Cardiac fibroblast (primary cell): ENCODE measurements around the gene FOXC1.

ENCODE experiments used
- DNase-seq, 2 donors: peaks; one replicate each; pipeline versions ENCODE4 v3.0.0 to v3.0.0-alpha.2; 2010; ENCODE audit warnings: low read depth in 2 of 2
- H3K4me3 ChIP-seq, 2 donors: replicated peaks in 1 of 2; 1 replicate in 1 of 2; 2 replicates in 1 of 2; pipeline ENCODE4 v1.5.1; 2011; ENCODE audit warnings: low read depth in 2 of 2, low read length in 2 of 2, mild to moderate bottlenecking in 2 of 2, moderate library complexity in 1 of 2
- TF ChIP-seq, protein P1 (sequence below): IDR thresholded peaks from one replicate; pipeline ENCODE4 v1.5.1; 2011; ENCODE audit warnings: low read depth, mild to moderate bottlenecking, low read length, inconsistent platforms

Gene FOXC1

DNA sequence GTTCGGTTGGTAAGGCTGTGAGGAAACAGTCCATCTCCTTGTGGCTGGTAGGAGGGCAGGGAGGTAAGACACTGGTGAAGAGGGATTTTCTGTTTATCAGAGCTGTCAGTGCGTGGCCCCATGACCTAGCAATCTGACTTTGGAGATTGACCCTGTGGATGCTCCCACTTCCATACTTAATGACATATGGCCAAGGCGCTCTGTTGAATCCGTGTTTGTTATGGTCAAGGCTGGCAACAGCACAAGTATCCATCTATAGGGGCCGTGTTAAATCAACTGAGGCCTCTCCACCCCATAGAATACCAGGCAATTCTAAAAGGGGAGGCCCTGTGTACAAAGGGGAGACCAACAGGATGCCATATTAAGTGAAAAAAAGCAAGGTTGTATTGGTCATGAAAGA lies 25.6 kb upstream of the FOXC1 start:
- TF ChIP-seq, protein P1, sequence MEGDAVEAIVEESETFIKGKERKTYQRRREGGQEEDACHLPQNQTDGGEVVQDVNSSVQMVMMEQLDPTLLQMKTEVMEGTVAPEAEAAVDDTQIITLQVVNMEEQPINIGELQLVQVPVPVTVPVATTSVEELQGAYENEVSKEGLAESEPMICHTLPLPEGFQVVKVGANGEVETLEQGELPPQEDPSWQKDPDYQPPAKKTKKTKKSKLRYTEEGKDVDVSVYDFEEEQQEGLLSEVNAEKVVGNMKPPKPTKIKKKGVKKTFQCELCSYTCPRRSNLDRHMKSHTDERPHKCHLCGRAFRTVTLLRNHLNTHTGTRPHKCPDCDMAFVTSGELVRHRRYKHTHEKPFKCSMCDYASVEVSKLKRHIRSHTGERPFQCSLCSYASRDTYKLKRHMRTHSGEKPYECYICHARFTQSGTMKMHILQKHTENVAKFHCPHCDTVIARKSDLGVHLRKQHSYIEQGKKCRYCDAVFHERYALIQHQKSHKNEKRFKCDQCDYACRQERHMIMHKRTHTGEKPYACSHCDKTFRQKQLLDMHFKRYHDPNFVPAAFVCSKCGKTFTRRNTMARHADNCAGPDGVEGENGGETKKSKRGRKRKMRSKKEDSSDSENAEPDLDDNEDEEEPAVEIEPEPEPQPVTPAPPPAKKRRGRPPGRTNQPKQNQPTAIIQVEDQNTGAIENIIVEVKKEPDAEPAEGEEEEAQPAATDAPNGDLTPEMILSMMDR: no peak
- DNase-seq: no peak
- no peak overlapping the region for H3K4me3 ChIP-seq

DNA sequence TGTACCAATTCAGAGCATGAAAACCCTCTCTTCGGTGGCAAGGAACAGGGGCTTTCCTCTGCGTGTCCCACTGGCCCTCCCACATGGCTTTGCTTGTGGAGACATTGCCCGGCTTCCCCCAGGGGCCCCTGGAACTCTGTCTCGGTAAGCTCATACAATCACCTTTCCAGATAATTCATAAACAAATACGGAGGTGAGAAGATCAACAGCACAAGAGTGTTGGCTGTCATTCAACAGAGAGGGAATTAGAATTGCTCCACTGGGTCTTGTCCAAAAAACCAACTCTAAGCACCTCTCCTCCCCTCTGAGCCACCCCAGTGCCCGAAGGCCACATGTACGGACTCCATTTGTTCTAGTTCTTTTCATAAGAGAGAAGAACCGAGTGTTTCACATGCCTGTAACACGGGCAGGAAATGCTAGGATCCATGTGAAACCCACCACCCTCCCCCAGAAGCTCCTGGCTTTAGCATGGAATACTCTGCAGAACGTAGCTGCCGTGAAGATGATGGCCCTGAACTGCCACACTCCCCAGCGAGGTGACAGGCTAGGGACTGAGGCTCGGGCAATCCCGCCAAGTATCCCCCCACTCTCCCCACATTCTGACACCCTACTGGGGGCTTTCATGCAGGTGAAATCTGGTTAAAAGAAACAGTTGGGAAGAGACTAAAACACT lies 24.6 kb upstream of the FOXC1 start:
- no peak for DNase-seq
- TF ChIP-seq, protein P1: no peak
- H3K4me3 ChIP-seq: no peak overlapping the region

- TF ChIP-seq, protein P1: no peak
- H3K4me3 ChIP-seq: no peak overlapping the region
Observed at GRCh38 chr6:1585669-1586049, 24.1 kb upstream of the FOXC1 start.

GRCh38 chr6:1586256-1586655 lies 23.5 kb upstream of the FOXC1 start:
- TF ChIP-seq, protein P1: no peak
- H3K4me3 ChIP-seq: no peak overlapping the region
- DNase-seq: no peak

More at GRCh38 chr6:1585669-1586049, 24.1 kb upstream of the FOXC1 start:
- no peak for DNase-seq

DNA sequence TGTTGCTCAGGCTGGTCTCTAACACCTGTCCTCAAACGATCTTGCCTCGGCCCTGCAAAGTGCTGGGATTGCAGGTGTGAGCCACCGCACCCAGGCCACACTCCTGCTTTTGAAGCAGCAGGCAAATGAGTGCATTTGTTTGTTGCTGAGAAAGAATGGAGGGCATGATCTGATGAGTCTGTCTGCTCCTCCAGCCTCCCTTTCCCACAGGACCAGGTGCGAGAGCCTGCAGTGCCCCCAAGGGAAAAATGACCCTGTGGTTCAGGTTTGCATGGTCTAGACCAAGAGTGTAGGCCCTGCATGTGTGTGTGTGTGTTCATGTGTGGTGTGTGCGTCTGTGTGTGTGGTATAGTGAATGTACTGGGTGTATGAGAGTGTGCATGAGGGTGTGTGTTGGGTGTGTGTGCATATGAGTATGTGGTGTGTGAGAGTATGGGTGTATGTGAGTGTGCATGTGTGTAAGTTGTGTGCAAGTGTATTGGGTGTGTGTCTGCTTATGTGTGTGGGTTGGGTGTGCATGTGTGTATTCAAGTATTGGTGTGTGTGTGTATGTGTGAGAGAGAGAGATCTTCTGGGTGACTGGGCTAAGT lies 22.8 kb upstream of the FOXC1 start:
- no peak overlapping the region for H3K4me3 ChIP-seq
- TF ChIP-seq, protein P1: no peak
- no peak for DNase-seq

GRCh38 chr6:1587546-1587945 lies 22.2 kb upstream of the FOXC1 start:
- DNase-seq: no peak
- no peak overlapping the region for H3K4me3 ChIP-seq
- TF ChIP-seq, protein P1: no peak
